GM21367 (cell line): ENCODE results near the gene PLXNB2.
"Not testable (repeated sequence)": the region's sequence is repeated elsewhere in the genome, so short reads cannot be mapped to it uniquely, and the experiment has no call there.

Experiments
- ATAC-seq: cut with Tn5 transposase; IDR thresholded peaks from one replicate; pipeline ENCODE4 v1.9.1; 2021; ENCODE audit not compliant: unreplicated experiment

PLXNB2 gene

GRCh38 chr22:50281384-50281760 is 26.1 kb downstream of the PLXNB2 start:
- ATAC-seq: no peak

DNA sequence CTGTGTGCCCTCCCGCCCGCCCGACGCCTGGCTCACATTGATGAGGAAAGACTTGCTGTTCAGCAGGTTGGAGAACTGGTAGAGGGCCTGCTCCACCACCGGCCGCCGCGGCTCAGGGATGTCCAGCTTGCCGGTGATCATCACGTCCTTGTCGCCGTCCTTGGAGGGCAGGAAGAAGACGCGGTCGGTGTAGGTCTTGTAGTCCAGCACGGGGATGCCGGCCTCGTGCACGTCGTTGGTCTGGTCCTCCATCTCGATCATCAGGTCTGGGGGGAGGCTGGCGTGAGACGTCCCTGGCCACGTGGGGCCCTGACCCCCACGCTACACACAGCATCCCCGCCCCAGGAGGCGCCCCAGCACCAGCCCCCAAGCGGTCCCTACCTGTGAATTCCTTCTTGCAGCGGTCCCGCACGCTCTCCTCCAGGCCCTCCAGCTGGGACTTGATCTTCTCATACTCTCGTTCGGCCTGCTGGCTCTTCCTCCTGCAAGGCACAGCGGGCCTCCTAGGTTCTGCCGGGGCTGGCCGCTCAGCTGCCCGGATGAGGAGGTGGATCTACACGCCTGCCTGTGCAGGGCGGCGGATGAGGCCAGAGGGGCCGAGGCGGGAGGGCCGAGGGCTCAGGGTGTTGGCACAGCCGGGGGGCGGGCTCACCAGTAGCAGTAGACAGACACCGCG is 26.6 kb downstream of the PLXNB2 start:
- no peak for ATAC-seq

GRCh38 chr22:50280022-50280707 is 27.3 kb downstream of the PLXNB2 start:
- no peak for ATAC-seq

DNA sequence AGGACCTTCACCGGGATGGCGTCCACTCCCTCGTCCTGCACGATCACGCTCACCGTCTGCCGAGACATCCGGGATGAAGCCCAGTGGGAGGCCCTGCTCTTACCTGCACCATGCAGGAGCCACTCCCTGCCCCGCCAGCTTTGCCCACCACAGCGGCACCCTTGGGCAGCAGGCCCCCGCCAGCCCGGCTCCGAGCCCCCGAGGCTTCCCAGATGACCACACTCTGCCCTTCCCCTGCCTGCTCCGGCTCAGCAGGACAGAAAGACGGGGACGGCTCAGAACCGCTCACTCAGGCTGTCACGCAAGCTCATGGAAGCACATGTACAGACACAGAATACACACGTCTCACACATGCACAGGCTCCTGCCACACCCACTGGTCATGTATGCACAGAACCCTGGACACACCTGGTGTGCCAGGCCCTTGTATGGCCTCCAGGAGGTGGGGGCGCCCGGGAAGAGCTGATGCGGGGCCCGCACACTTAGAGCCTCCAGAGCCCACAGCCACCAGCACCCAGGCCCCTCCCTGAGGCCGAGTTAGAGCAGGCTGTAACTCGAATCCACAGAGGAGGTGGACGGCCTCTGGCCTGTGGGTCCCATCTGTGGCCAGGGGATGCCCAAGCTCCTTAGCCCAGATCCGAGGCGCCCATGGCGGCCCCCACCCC is 28.4 kb downstream of the PLXNB2 start:
- no peak for ATAC-seq

GRCh38 chr22:50278461-50278860 is 29.0 kb downstream of the PLXNB2 start:
- no peak for ATAC-seq

DNA sequence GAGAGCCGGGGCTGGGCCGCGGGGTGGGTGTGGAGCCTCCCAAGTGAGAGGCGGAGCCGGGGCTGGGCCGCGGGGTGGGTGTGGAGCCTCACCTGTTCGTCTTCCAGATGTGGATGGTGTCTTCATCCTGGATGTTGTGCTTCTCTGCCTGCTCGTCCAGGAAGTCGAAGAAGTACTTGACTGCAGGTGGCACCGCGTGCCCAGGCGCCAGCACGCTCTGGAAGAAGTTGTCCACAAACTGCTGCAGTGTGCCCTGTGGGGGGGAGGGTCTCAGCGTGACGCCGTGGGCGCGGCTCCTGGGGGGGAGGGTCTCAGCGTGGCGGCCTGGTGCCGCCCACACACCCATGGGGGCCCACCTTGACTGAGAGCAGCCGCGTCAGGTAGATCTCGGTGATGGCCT is 29.7 kb downstream of the PLXNB2 start:
- no peak for ATAC-seq

GRCh38 chr22:50276143-50276542 is 31.3 kb downstream of the PLXNB2 start:
- ATAC-seq: no peak

- no peak for ATAC-seq
These were observed 32.0 kb downstream of the PLXNB2 start for GRCh38 chr22:50275181-50276055.

GRCh38 chr22:50274771-50275170 is 32.7 kb downstream of the PLXNB2 start:
- no peak for ATAC-seq

DNA sequence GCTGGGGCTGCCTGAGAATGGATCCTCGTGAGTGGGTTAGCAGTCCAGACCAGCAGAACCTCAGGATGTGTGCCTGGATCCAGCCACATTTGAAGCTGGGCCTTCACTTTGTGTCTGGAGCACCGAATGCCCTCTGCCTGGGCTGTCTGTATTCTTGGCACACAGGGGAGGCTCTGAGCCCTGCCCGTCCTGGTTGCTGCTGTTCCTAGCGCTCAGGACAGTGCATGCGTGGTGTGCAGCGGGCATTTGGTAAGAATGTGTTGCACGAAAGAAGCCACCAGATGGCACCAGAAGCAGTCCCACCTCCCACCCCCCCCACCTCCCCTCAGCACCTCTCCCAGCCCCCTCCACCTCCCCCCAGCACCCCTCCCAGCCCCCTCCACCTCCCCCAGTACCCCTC is 33.1 kb downstream of the PLXNB2 start:
- ATAC-seq: no peak

DNA sequence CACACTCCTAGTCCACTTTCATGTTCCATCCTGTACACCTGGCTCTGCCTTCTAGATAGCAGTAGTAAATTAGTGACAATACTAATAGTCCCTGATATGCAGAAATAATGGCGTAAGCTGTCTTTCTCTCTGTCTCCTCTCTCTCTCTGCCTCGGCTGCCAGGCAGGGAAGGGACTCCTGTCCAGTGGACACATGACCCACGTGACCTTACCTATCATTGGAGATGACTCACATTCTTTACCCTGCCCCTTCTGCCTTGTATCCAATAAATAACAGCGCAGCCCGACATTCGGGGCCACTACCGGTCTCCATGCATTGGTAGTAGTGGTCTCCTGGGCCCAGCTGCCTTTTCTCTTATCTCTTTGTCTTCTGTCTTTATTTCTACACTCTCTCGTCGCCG is 33.7 kb downstream of the PLXNB2 start:
- ATAC-seq: not testable (repeated sequence)

DNA sequence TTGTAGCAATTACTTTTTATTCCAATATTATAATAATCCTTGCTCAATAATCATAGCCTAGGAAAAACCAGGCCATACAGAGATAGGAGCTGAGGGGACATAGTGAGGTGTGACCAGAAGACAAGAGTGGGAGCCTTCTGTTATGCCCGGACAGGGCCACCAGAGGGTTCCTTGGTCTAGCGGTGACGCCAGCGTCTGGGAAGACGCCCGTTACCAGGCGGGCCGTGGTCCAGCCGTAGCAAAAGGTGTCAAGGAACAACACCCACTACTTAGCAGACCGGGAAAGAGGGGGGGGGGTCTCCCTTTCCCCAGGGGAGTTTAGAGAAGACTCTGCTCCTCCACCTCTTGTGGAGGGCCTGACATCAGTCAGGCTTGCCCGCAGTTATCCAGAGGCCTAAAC is 34.1 kb downstream of the PLXNB2 start:
- ATAC-seq: not testable (repeated sequence)

- ATAC-seq: no peak
These were observed 35.2 kb downstream of the PLXNB2 start for GRCh38 chr22:50272044-50272802.

DNA sequence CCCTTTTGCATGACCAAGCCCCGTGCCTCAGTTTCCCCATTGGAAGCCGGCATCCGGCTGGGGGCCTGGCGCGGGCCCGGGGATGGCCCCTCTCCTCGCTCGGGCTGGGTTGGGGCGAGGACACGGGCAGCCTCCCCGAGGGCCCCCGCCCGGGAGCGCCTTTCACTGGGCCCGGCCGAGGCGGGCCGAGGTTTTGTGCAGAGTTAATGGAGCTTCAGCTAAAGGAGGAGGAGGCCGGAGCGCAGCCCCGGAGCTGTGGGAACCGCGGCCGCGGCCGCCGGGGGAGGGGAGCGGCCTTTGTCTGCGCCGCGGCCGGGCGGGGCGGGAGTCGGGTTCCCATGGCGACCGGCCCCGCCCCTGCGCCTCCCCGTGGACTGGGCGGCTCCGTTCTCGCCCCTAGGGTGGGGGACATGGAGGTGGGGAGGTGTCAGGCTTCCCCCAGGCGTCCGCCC is 35.9 kb downstream of the PLXNB2 start:
- no peak for ATAC-seq

- no peak for ATAC-seq
These were observed 36.6 kb downstream of the PLXNB2 start for GRCh38 chr22:50270666-50271394.

DNA sequence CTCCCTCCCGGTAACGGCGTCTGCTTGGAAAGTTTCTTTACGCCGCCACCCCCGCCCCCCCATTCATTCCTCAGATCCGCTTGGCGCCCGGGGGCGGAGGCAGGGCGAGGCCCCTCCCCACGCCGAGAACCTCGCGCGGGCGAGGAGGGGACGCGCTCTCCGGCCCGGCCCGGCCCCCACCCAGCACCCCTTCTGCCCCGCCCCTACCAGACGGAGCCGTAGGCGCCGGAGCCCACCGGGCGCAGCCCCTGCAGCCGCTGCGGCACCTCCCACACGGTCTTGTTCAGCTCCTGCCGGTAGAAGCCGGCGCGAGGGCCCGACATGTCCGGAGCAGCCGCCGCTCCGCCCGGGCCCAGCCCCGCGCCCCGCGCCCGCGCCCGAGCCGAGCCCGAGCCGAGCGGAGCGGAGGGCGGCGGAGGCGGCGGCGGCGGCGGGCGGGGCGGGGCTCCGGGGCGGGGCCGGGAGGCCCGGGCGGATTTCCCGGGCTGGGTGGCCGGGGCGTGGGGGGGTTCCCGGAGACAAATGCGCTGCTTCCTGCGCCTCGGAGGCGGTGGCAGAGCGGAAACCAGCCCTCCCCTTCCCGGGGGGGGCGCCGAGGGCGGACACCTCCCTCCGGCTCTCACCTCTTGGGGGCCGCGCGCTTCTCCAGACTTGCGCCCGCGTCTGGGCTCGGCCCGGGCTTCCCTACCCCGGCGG is 37.3 kb downstream of the PLXNB2 start, which contains the start of gene MAPK11:
MAPK11 (minus strand) TSS at position 411 of the 696 bp plus-strand sequence; CDS start at position 323, 88 bp downstream.
- no peak for ATAC-seq

DNA sequence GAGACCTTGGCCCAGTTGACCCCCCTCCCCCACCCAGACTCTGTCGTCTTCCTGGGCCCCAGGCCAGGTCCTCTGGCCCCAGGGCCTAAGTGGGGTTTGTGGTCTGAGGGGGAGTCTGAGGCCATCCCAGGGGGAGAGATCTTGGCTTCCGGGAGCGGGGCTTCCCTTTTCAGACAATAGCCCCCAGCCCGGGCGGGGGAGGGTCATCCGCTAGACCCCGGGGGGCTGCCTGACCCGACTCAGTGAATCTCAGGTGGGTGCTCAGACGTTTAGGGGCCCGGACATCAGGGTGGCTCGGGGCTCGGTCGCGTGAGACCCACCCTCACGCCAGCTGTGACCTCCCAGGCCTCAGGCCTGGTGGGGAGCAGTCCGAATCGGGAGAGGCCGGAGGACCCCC is 37.9 kb downstream of the PLXNB2 start:
- no peak for ATAC-seq

DNA sequence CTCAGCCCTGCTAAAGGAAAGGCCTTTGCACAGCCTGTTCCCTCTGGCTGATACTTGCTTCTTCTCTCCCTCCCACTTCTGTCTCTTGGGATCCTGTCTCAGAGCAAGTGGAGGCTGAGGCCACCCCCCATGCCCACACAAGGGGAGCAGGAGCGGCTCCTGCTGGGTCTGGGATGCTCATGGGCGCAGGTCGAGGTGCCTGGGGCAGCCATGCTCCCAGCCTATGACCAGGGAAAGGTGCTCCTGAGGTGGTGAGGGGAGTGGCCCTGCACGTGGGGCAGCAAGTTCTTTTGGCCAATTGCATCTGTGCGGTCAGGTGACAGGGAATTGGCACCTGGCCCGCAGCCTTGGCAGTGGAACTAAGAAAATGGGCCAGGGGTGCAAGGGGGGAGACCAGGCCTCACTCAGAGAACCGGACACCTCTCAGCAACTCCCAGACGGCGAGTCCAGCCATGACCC is 38.8 kb downstream of the PLXNB2 start:
- ATAC-seq: no peak
